ENCODE data around the gene CDH23.

CDH23 gene

GRCh38 chr10:71848325-71849275, 451.9 kb downstream of the CDH23 start:
- DNase-seq = no peak

GRCh38 chr10:71849461-71849908, 452.8 kb downstream of the CDH23 start:
- no peak for DNase-seq

- DNase-seq = no peak
These were observed 453.5 kb downstream of the CDH23 start for GRCh38 chr10:71850021-71850742.

- DNase-seq = peak; percentile 98
These were observed 454.2 kb downstream of the CDH23 start, which contains the start of gene PSAP for GRCh38 chr10:71850743-71851464. Gene PSAP (minus strand): TSS chr10:71851251. CDS start chr10:71851221, 30 bp downstream.

- peak; percentile 14 for DNase-seq
These were observed 454.9 kb downstream of the CDH23 start for GRCh38 chr10:71851465-71852095.

- DNase-seq = peak; percentile 45
These were observed 455.7 kb downstream of the CDH23 start for GRCh38 chr10:71852355-71852937.

- DNase-seq = no peak
These were observed 457.3 kb downstream of the CDH23 start for GRCh38 chr10:71854031-71854430.

- no peak for DNase-seq
These were observed 459.9 kb downstream of the CDH23 start for GRCh38 chr10:71856619-71857018.

GRCh38 chr10:71857934-71858890, 461.5 kb downstream of the CDH23 start:
- DNase-seq = peak; percentile 17

- peak; percentile 75 for DNase-seq
These were observed 463.7 kb downstream of the CDH23 start for GRCh38 chr10:71860243-71861029.

GRCh38 chr10:71863203-71863602, 466.5 kb downstream of the CDH23 start:
- DNase-seq = no peak

- DNase-seq = peak; percentile 10
These were observed 468.2 kb downstream of the CDH23 start for GRCh38 chr10:71864911-71865361.

Measured in CD4-positive, alpha-beta T cell treated with Interferon gamma for 1 hour (primary cell).